Suppressor macrophage treated with lipopolysaccharide for 4 hours (primary cell): Measurements from ENCODE around the gene CDH10.

Experiments used
- DNase-seq: peaks from one replicate; pipeline ENCODE4 v3.0.0-alpha.2; 2020

CDH10 gene

DNA sequence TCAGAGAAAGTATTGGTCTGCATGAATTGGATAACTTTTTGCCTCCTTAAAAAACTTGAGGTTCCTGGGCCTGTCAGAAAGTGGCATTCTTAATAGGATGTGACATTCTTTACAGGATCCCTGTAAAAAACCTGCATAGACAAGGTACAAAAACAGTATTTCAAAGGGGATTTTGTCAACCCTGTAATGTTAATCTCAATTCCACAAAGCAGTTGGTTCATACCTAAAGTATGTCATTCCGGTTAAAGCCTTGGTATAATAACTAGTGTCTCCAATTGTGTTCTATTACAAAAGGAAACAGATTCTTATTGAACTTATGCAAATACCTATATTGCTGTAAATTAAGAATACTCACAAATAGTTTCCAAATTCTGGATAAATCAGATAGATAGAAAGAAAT lies 169.7 kb downstream of the CDH10 start:
- no peak for DNase-seq

DNA sequence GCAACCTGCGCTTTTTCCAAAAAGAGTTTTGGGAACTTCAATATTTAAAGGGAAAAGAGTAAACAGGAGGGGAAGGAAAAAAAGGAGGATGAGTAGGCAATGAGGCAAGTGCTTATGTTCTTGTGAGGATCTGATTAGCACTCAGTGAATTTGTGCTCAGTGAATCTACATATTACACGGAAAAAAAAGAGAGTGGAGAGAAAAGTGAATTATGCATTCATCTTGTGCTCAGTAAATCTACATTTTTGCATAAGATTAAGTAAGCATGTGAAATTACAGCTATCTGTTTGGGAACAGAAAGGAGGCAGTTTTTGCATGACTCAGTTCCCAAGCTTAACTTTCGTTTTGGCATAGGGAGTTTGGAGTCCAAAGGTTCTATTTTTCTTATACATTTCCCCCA lies 170.1 kb downstream of the CDH10 start:
- no peak for DNase-seq

DNA sequence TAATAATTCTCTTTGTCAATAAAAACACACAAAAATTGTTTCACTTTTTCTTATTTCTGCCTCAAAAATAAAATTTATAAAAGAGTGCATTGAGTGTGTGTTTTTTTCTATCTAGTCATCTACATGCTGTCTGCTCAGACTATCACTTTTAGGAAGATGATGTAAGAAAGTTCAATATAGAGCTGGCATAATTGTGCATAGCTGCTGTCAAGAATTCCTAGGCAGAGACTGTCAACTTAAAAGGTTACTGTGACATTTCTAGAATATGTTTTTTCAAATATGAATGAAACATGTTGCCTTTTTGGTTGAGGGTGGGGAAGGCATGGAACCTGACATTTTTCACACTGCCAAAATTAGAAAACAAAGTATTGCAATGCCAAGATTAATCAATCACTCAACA lies 172.3 kb downstream of the CDH10 start:
- no peak for DNase-seq

DNA sequence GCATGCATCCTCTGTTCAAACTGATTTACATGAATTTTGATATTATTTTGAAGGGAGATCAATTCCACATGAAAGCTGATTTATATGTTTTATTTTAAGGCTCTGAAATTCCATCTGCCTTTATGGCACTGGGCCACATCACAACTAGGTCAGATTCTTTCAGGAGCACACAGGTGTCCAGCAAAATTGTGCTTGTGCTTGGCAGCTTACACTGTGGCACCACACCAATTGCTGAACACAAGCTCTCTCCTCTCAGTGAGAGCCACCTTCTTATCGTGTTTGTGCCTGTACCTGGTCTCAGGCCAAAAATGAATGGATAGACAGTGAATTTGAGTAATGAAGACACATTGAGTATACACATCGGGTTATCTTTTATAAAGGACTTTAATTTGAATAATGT lies 200.4 kb downstream of the CDH10 start:
- no peak for DNase-seq

DNA sequence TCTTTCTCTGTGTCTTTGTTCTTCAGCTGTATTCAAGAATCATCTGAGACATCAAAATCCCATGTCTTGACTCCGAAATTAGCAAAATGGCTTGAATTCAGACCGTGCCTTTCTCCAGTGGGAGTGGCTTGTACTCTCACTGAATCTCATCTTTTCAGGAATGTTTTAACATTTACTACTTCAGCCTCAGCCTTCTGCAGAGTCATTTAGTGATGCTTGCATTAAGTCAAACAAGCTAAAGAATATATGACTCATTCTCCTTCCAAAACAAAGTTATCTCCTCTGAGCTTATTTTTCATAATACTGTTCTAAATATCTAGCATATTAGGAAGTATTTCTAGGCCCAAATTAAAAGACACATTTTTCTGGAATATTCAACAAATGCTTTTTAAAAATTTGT lies 205.3 kb downstream of the CDH10 start:
- DNase-seq, result no peak
